Fibroblast of lung (primary cell): ENCODE data around the gene CSGALNACT2. TPM values are rescaled to one million over a fixed set of nuclear protein-coding genes. Genes with fewer than 3 reads are reported as not detected.

Experiments used
- DNase-seq, 2 donors: peaks; one replicate each; pipeline versions ENCODE4 v3.0.0 to v3.0.0-alpha.2; 2010; ENCODE audit warnings: low read depth in 2 of 2
- H2AFZ ChIP-seq: 2 replicates; pipeline ENCODE4 v1.5.1; 2012; ENCODE audit warnings: low read length, control low read depth, inconsistent platforms
- H3K27ac ChIP-seq: 2 replicates; pipeline ENCODE4 v1.5.1; 2011; ENCODE audit warnings: low read length, control low read depth; ENCODE audit not compliant: insufficient read depth
- H3K27me3 ChIP-seq: 2 replicates; pipeline ENCODE4 v1.5.1; 2011; ENCODE audit warnings: mild to moderate bottlenecking, low read length; ENCODE audit not compliant: control insufficient read depth, insufficient read depth
- H3K36me3 ChIP-seq: 2 replicates; pipeline ENCODE4 v1.5.1; 2011; ENCODE audit warnings: low read length; ENCODE audit not compliant: control insufficient read depth, insufficient read depth
- H3K4me1 ChIP-seq: 2 replicates; pipeline ENCODE4 v1.5.1; 2011; ENCODE audit warnings: low read length; ENCODE audit not compliant: control insufficient read depth, insufficient read depth; ENCODE audit errors: extremely low read depth
- H3K4me2 ChIP-seq: 2 replicates; pipeline ENCODE4 v1.5.1; 2011; ENCODE audit warnings: low read length, control low read depth; ENCODE audit not compliant: insufficient read depth; ENCODE audit errors: extremely low read depth
- H3K4me3 ChIP-seq, 4 experiments: fragments of 200-600 bp in 1 of 4; sonication (generic) in 1 of 4; replicated peaks in 1 of 4; 2 replicates each; pipeline ENCODE4 v1.5.1; 2011 to 2016; ENCODE audit warnings: low read length in 4 of 4, low read depth in 3 of 4, mild to moderate bottlenecking in 3 of 4, control low read depth in 2 of 4, inconsistent platforms in 1 of 4, mixed read lengths in 1 of 4; ENCODE audit not compliant: insufficient read depth in 1 of 4; ENCODE audit errors: control extremely low read depth in 1 of 4
- H3K79me2 ChIP-seq: 2 replicates; pipeline ENCODE4 v1.5.1; 2012; ENCODE audit warnings: mild to moderate bottlenecking, low read length, inconsistent platforms; ENCODE audit not compliant: control insufficient read depth, insufficient read depth
- H3K9ac ChIP-seq: 2 replicates; pipeline ENCODE4 v1.5.1; 2011; ENCODE audit warnings: mild to moderate bottlenecking, low read length, control low read depth; ENCODE audit not compliant: insufficient read depth
- H3K9me3 ChIP-seq: 2 replicates; pipeline ENCODE4 v1.5.1; 2012; ENCODE audit warnings: low read depth, low read length; ENCODE audit not compliant: control insufficient read depth, insufficient read depth
- H4K20me1 ChIP-seq: 2 replicates; pipeline ENCODE4 v1.5.1; 2011; ENCODE audit warnings: low read length; ENCODE audit not compliant: control insufficient read depth, insufficient read depth; ENCODE audit errors: extremely low read depth
- EZH2 ChIP-seq: IDR thresholded peaks from 2 replicates; pipeline ENCODE4 v1.5.1; 2012; ENCODE audit warnings: low read length, control low read depth, mild to moderate bottlenecking; ENCODE audit errors: missing control alignments
- polyA plus RNA-seq, 2 donors: library from polyadenylated mRNA; depleted of rRNA in 1 of 2; stranded (reverse) in 1 of 2; unstranded in 1 of 2; fragments of >200 nt; gene quantifications; 2 replicates each; pipeline ENCODE4 v1.2.1, GENCODE V29; 2011 to 2012; ENCODE audit warnings: missing spikeins in 1 of 2
- total RNA-seq: library from RNA; depleted of rRNA; stranded (reverse); fragments of >200 nt; gene quantifications from 2 replicates; pipeline ENCODE4 v1.2.1, GENCODE V29; 2014
- TF ChIP-seq, protein P1 (sequence below), 2 donors: IDR thresholded peaks in 1 of 2; conservative IDR thresholded peaks in 1 of 2; 1 replicate in 1 of 2; 2 replicates in 1 of 2; pipeline ENCODE4 v1.5.1; 2011 to 2012; ENCODE audit warnings: low read length in 2 of 2, control low read depth in 1 of 2, inconsistent platforms in 1 of 2, low read depth in 1 of 2, mild to moderate bottlenecking in 1 of 2

CSGALNACT2 gene
- total and polyA plus RNA-seq, 2 donors (not counting 1 experiment from before 2014, with no cell fraction given), result 38.6 to 46.9 TPM

DNA sequence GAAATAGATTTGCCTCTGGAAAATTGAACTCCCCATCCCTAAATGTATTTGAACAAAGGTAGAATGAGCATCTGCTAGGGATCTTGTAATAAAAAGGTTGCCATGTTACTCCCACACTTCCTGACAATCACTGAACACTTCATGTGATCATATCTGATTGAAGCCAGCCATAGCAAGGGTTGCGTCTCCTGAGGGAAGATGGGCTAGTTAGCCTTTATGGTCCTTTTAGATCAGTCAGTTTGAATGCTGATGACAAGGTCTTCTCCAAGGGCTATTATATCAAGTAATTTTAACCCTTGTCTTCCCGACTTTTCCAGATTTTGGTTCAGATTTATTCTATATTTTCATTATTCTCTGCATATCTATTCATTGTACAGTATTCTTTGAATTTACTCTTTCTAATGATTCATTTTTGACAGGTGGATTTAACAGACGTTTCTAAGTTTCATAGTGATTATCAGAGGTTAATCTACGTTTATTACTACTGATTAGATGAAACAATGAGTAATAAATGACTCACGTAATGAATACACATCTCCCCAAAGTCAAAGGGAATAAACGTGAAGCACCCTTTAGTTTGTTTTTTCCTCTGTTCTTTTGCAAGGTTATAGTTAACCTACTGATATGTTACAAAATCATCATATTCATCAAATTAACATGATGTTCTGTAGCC lies 28.1 kb downstream of the CSGALNACT2 start:
- H3K79me2 ChIP-seq, result peaks cover 13% of the 10 kb centered on the region

DNA sequence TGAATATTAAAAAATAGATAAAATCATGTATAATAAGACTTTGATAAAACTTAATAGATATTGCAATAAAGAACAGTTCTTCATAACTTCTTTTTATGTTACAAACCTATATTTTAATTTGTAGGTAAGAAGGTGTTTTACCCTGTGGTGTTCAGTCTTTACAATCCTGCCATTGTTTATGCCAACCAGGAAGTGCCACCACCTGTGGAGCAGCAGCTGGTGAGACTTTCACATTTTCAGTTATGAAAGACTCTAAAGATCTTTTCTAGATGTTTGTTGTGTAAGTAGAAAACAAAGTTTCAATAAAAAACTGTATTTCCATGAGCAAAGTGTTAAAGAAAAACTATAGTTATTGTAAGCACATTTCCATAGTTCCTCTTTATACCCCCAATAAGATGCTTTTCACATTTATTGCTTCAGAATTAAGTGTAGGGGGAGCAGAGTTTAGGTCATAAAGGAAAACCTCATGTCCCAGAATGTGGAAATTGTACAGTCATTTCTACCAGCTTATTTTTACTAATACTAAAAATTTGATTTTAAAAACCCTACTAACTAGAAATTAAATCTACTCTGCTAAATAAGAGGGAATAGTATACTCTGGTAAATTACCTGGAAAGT lies 28.7 kb downstream of the CSGALNACT2 start:
- peaks cover 4% of the 10 kb centered on the region for H3K36me3 ChIP-seq
- no peak overlapping the region for H3K4me2 ChIP-seq

More for the DNA sequence above, 28.1 kb downstream of the CSGALNACT2 start:
- H3K27me3 ChIP-seq, result no peaks in the 10 kb centered on the region
- no peaks in the 10 kb centered on the region for H4K20me1 ChIP-seq
- DNase-seq, result no peak
- H3K9me3 ChIP-seq, result no peaks in the 10 kb centered on the region
- no peak for TF ChIP-seq EZH2
- TF ChIP-seq, protein P1, sequence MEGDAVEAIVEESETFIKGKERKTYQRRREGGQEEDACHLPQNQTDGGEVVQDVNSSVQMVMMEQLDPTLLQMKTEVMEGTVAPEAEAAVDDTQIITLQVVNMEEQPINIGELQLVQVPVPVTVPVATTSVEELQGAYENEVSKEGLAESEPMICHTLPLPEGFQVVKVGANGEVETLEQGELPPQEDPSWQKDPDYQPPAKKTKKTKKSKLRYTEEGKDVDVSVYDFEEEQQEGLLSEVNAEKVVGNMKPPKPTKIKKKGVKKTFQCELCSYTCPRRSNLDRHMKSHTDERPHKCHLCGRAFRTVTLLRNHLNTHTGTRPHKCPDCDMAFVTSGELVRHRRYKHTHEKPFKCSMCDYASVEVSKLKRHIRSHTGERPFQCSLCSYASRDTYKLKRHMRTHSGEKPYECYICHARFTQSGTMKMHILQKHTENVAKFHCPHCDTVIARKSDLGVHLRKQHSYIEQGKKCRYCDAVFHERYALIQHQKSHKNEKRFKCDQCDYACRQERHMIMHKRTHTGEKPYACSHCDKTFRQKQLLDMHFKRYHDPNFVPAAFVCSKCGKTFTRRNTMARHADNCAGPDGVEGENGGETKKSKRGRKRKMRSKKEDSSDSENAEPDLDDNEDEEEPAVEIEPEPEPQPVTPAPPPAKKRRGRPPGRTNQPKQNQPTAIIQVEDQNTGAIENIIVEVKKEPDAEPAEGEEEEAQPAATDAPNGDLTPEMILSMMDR (conservative IDR thresholded peaks at IDR 0.05 in 1 of 2, IDR thresholded peaks at IDR 0.05 in 1 of 2; ENCODE audit: low read depth in 1 of 2, low read length in 2 of 2), result no peak
- no peak overlapping the region for H3K9ac ChIP-seq
- no peaks in the 10 kb centered on the region for H3K4me1 ChIP-seq
- H2AFZ ChIP-seq, result no peak overlapping the region
- peaks cover 4% of the 10 kb centered on the region for H3K36me3 ChIP-seq
- H3K4me2 ChIP-seq, result no peak overlapping the region
- no peak overlapping the region for H3K27ac ChIP-seq
- H3K4me3 ChIP-seq, result no peak overlapping the region

DNA sequence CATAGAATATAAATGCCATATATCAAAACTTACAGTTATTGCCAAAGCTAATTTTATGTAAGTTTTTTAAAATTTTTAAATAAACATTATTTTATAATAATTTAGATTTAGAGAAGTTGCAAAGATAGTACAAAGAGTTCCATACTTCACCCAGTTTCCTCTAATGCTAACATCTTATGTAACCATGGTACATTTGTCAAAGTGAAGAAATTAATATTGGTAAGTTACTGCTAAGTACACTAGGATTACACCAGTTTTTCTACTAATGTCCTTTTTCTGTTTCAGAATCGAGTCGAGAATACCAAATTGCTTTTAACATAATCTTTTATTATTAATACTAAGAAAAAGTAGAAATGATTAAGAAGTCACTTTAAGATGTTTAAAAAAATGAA lies 29.2 kb downstream of the CSGALNACT2 start:
- TF ChIP-seq EZH2, result no peak
- Histone ChIP-seq H3K27ac (no peak overlapping the region), H3K27me3 (no peaks in the 10 kb centered on the region), H3K9ac (no peak overlapping the region), H4K20me1 (no peaks in the 10 kb centered on the region), H3K9me3 (no peaks in the 10 kb centered on the region), H3K36me3 (peaks cover 7% of the 10 kb centered on the region), H3K4me2 (no peak overlapping the region), H3K4me3 (no peak overlapping the region), H3K79me2 (peaks cover 7% of the 10 kb centered on the region), H2AFZ (no peak overlapping the region), H3K4me1 (no peaks in the 10 kb centered on the region)
- no peak for DNase-seq

More for the DNA sequence above, 28.7 kb downstream of the CSGALNACT2 start:
- Histone ChIP-seq H3K27ac (no peak overlapping the region), H3K9me3 (no peaks in the 10 kb centered on the region), H3K9ac (no peak overlapping the region), H3K4me1 (no peaks in the 10 kb centered on the region), H3K27me3 (no peaks in the 10 kb centered on the region), H4K20me1 (no peaks in the 10 kb centered on the region), H2AFZ (no peak overlapping the region), H3K4me3 (no peak overlapping the region), H3K79me2 (peaks cover 11% of the 10 kb centered on the region)
- TF ChIP-seq, protein P1 (conservative IDR thresholded peaks at IDR 0.05 in 1 of 2, IDR thresholded peaks at IDR 0.05 in 1 of 2; ENCODE audit: low read depth in 1 of 2, low read length in 2 of 2), result no peak
- no peak for TF ChIP-seq EZH2
- no peak for DNase-seq
